ENCODE results near the gene PTCSC3. TPM values are rescaled to one million over a fixed set of nuclear protein-coding genes. Genes with fewer than 3 reads are reported as not detected.

PTCSC3 gene
- total RNA-seq, result not detected

GRCh38 chr14:36176524-36176923 lies at the start of gene PTCSC3:
Gene PTCSC3, minus strand, starts transcription at chr14:36176722.

Other genes starting within 250 kb of the PTCSC3 start
- gene MBIP, start 143.9 kb upstream of the PTCSC3 start, total RNA-seq, result 26.3 TPM

Data from metanephros (tissue), 1 donor.